ENCODE measurements around the gene BLOC1S5.

- TF ChIP-seq POLR2A (IDR thresholded peaks at IDR 0.05) (no peak), CTCF (IDR thresholded peaks at IDR 0.05) (no peak)
Measured at GRCh38 chr6:8110117-8110721, 46.0 kb upstream of the BLOC1S5 start.
